Measurements from ENCODE around the gene HBG2.

HBG2 gene

GRCh38 chr11:5277807-5278382 is 23.3 kb upstream of the HBG2 start:
- TF ChIP-seq, protein P1, sequence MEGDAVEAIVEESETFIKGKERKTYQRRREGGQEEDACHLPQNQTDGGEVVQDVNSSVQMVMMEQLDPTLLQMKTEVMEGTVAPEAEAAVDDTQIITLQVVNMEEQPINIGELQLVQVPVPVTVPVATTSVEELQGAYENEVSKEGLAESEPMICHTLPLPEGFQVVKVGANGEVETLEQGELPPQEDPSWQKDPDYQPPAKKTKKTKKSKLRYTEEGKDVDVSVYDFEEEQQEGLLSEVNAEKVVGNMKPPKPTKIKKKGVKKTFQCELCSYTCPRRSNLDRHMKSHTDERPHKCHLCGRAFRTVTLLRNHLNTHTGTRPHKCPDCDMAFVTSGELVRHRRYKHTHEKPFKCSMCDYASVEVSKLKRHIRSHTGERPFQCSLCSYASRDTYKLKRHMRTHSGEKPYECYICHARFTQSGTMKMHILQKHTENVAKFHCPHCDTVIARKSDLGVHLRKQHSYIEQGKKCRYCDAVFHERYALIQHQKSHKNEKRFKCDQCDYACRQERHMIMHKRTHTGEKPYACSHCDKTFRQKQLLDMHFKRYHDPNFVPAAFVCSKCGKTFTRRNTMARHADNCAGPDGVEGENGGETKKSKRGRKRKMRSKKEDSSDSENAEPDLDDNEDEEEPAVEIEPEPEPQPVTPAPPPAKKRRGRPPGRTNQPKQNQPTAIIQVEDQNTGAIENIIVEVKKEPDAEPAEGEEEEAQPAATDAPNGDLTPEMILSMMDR (IDR thresholded peaks at IDR 0.05; ENCODE audit: insufficient read depth, low read length, missing control alignments) = no peak
- no peak for DNase-seq (ENCODE audit: low read depth, low spot score)
- no peak overlapping the region for H3K4me3 ChIP-seq (ENCODE audit: low read depth, low read length)
- ChIA-PET CTCF (interaction anchor here (1.1 to 2.3 kb wide), 2 partner anchors 13 to 22 kb away, joined by 3 to 10 read pairs; no protein-coding TSS in a partner anchor), POLR2A (no interaction called here)

GRCh38 chr11:5276697-5277096 is 22.1 kb upstream of the HBG2 start:
- TF ChIP-seq, protein P1 (IDR thresholded peaks at IDR 0.05; ENCODE audit: insufficient read depth, low read length, missing control alignments) = no peak
- no peak overlapping the region for H3K4me3 ChIP-seq (ENCODE audit: low read depth, low read length)
- no peak for DNase-seq (ENCODE audit: low read depth, low spot score)
- POLR2A ChIA-PET = no interaction called here
- CTCF ChIA-PET = interaction anchor here (1.0 kb wide), 2 partner anchors 72 to 94 kb away, joined by 3 read pairs; no protein-coding TSS in a partner anchor

- TF ChIP-seq, protein P1 (IDR thresholded peaks at IDR 0.05; ENCODE audit: insufficient read depth, low read length, missing control alignments) = no peak
- DNase-seq (ENCODE audit: low read depth, low spot score) = no peak
- ChIA-PET CTCF (interaction anchor here (0.6 to 1.0 kb wide), 4 partner anchors 71 to 384 kb away, joined by 3 read pairs; no protein-coding TSS in a partner anchor), POLR2A (no interaction called here)
- no peak overlapping the region for H3K4me3 ChIP-seq (ENCODE audit: low read depth, low read length)
These were observed 21.0 kb upstream of the HBG2 start for GRCh38 chr11:5275369-5276110.

- TF ChIP-seq, protein P1 (IDR thresholded peaks at IDR 0.05; ENCODE audit: insufficient read depth, low read length, missing control alignments) = no peak
- ChIA-PET CTCF (no interaction called here), POLR2A (no interaction called here)
- H3K4me3 ChIP-seq (ENCODE audit: low read depth, low read length) = no peak overlapping the region
- DNase-seq (ENCODE audit: low read depth, low spot score) = no peak
These were observed 19.8 kb upstream of the HBG2 start for GRCh38 chr11:5274395-5274794.

GRCh38 chr11:5272395-5273017 is 17.9 kb upstream of the HBG2 start:
- ChIA-PET POLR2A (no interaction called here), CTCF (no interaction called here)
- no peak for DNase-seq (ENCODE audit: low read depth, low spot score)
- H3K4me3 ChIP-seq (ENCODE audit: low read depth, low read length) = no peak overlapping the region
- TF ChIP-seq, protein P1 (IDR thresholded peaks at IDR 0.05; ENCODE audit: insufficient read depth, low read length, missing control alignments) = no peak

DNA sequence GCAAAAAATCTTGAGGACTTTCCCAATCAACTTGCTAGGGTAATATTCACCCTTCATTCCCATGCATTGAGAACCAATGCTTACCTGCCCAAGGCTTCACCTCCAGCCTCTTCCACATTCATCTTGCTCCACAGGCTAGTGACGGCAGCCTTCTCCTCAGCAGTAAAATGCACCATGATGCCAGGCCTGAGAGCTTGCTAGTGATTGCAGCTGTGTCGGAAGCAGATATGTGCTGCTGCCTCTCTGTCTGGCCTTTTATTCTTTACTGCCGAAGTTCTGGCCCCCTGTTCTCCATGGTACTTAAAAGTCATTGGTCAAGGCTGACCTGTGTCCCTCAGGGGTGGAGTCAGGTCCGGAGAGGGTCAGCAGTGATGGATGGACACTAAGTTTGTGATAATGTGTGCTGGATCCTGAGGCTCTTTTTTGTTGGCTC is 15.2 kb upstream of the HBG2 start, which contains the start of gene HBE1:
Gene HBE1 (minus strand): TSS at position 231 of the 433 bp plus-strand sequence. CDS start 55 bp downstream, at position 176.
- no peak within 1 kb of the TSS for H3K4me3 ChIP-seq (ENCODE audit: low read depth, low read length)
- TF ChIP-seq, protein P1 (IDR thresholded peaks at IDR 0.05; ENCODE audit: insufficient read depth, low read length, missing control alignments) = no peak
- POLR2A ChIA-PET = no interaction called here
- no peak for DNase-seq (ENCODE audit: low read depth, low spot score)
- CTCF ChIA-PET = no interaction called here
